ENCODE data around the gene SLC5A10. TPM values are rescaled to one million over a fixed set of nuclear protein-coding genes. Genes with fewer than 3 reads are reported as not detected.
A peak's percentile ranks its signal among the peaks of the same experiment; 100 is the strongest.

Gene SLC5A10
- total RNA-seq, 1 donor from 2014 or later = not detected

DNA sequence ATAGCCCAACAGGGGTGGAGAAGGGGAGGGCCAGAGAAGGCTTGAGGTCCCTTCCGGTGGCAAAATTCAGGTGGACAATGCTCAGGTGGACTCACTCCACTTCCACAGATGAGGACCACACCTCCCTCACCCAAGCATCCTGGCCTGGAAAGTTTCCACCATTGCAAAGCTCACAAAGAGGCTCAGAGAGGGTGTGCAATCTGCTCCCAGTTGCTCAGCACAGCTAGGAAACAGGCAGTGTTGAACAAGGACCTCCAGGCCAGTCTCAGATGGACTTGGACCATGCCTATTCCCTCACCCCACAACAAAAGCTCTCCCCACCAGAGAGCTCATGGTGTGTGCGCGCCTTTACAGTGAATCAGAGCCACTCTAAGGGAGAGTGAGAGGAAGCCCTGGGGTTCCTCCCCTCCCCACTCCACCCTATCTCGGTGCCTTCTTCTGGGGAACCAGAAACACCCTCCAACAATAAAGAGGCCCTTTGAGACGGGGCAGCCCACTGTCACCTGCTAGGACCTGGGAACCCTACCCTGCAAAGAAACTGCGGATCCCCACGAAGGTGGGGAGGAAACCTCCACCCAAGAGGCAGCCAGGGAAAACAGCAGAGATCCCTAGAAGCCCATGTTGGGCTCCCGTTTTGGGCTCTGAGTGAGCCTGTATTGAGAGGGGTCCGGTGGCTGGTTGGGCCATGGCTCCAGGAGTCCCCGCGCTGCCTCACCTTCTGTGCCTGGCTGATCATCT is 51.0 kb downstream of the SLC5A10 start:
- DNase-seq (no peak), ATAC-seq (no peak)
- TF ChIP-seq, protein P1, sequence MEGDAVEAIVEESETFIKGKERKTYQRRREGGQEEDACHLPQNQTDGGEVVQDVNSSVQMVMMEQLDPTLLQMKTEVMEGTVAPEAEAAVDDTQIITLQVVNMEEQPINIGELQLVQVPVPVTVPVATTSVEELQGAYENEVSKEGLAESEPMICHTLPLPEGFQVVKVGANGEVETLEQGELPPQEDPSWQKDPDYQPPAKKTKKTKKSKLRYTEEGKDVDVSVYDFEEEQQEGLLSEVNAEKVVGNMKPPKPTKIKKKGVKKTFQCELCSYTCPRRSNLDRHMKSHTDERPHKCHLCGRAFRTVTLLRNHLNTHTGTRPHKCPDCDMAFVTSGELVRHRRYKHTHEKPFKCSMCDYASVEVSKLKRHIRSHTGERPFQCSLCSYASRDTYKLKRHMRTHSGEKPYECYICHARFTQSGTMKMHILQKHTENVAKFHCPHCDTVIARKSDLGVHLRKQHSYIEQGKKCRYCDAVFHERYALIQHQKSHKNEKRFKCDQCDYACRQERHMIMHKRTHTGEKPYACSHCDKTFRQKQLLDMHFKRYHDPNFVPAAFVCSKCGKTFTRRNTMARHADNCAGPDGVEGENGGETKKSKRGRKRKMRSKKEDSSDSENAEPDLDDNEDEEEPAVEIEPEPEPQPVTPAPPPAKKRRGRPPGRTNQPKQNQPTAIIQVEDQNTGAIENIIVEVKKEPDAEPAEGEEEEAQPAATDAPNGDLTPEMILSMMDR (IDR thresholded peaks at IDR 0.05) = no peak
- H3K4me1 ChIP-seq = peaks cover 5% of the 10 kb centered on the region
- H3K27me3 ChIP-seq = no peaks in the 10 kb centered on the region
- no peaks in the 10 kb centered on the region for H3K9me3 ChIP-seq
- H3K36me3 ChIP-seq = no peaks in the 10 kb centered on the region
- intact Hi-C loops (cut with DNase I) = no loop called here
- H3K27ac ChIP-seq = no peak overlapping the region
- H3K4me3 ChIP-seq = no peak overlapping the region

DNA sequence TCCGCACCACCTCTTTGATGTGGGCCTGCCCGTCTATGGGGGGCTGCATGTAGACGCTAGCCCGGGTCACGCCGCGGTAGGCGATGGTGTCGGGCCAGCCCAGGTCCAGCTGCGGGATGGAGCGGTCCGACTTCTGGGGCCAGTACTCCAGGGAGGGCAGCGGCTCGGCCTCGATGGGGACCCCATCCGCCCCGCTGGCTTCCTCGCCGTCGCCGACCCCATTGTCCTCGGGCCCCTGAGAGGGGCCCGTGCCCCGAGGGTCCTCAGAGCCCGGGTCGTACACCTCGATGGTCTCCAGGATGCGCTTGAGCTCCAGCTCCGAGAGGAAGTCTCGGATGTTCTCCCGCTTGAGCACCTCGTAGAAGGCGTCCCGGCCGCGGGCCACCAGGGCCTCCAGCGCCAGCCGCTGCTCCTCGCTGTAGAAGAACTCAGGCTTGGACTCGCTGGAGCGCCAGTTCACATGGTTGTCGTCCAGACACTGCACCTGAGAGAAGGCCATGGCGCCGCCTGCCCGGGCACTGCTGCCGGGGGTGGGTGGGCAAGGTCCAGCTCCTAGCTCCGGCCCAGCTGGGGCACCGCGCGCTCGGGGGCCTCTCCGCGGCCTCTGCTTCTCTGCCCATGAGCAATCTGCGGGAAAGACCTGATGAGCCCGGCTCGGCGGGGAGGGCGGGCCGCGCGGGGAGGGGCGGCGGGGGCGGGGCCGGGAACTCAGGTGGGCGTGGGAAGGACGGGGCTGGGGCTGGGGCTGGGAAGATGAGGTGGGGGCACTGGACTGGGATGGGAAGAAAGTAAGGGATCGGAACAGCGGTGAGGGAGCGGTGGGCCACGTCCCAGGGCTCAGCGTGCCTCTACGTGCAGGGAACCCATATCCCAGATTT is 51.8 kb downstream of the SLC5A10 start:
- Histone ChIP-seq H3K4me3 (peak overlapping the region; percentile 66), H3K9me3 (no peaks in the 10 kb centered on the region), H3K27me3 (no peaks in the 10 kb centered on the region), H3K36me3 (no peaks in the 10 kb centered on the region), H3K4me1 (peaks cover 5% of the 10 kb centered on the region), H3K27ac (peak overlapping the region; percentile 51)
- DNase-seq = no peak
- TF ChIP-seq, protein P1 (IDR thresholded peaks at IDR 0.05) = no peak
- peak; percentile 44 for ATAC-seq
- intact Hi-C loops (cut with DNase I) = no loop called here

DNA sequence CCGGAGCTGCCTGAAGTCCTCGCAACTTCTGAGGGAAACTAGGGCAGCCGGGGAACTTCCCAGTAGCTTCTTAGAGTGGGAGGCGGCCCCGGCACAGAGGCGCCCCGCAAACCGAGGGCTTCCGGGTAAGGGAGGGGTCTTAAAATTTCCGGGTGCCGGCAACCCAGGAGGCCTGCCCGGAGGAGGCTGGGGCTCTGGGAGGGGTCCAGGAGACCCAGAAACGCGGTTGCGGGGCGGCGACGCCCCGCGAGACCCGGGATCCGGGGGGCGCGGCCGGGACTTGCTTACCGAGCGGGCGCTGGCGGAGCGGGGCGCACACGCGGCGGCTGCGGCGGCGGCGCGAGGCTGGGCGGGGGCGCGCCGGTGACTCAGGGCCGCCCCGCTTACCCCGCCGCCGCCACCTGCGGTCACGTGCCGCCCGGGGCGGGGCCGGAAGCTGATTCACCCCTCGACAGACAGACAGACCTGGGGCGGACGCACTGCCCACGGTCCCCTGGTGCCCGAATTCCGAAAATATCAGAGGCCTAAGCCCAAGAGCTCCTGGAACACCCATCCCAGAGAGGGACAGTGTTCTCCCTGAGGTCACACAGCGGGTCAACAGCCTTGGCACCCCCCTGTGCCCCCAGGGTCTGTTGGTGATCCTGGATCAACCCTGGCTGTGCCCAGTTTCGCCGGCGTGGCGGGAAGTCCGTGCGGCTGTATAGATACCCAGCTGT is 52.6 kb downstream of the SLC5A10 start, which contains the start of gene FAM83G:
Gene FAM83G, minus strand, starts transcription at position 344 of the 716 bp plus-strand sequence. CDS start 723 bp downstream, outside the sequence.
- ATAC-seq (peak; percentile 91), DNase-seq (peak; percentile 92)
- no peaks in the 10 kb centered on the region for H3K36me3 ChIP-seq
- H3K27me3 ChIP-seq = no peaks in the 10 kb centered on the region
- TF ChIP-seq, protein P1 (IDR thresholded peaks at IDR 0.05) = no peak
- no peaks in the 10 kb centered on the region for H3K9me3 ChIP-seq
- intact Hi-C loops (cut with DNase I) = no loop called here
- H3K4me3 ChIP-seq = peak within 1 kb of the TSS; percentile 66
- peaks cover 5% of the 10 kb centered on the region for H3K4me1 ChIP-seq
- H3K27ac ChIP-seq = peak within 1 kb of the TSS; percentile 73

DNA sequence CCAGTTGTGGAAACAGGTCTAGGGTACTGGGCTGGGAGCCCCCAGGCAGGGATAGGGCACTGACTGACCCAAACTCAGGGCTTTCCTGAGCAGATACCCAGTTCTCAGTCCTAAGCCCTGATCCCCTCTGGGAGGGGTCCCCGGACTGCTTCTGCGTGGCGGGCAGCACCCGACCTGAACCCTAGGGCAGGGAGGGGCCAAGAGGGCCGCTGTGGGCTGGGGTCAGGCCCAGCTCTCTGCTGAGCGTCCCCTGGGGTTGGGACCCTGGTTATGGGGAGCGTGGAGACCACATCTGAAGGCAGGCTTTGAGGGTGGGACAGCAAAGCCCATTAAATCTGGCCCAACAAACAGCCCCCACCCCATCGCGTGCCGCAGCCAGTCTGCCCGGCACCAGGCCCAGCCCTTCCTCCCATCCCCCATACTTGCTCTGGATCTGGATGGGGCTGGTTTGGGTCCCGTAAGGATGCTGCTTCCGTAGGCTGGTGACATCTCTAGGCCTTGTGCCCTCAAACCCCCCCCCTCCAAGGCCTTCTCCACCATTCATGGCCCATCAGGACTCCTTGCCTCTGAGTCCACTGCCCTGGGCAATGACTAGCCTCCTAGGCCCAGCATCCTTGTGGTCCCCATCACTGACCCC is 53.3 kb downstream of the SLC5A10 start:
- Histone ChIP-seq H3K9me3 (no peaks in the 10 kb centered on the region), H3K4me1 (peaks cover 5% of the 10 kb centered on the region), H3K4me3 (peak overlapping the region; percentile 66), H3K36me3 (no peaks in the 10 kb centered on the region), H3K27ac (peak overlapping the region; percentile 73), H3K27me3 (no peaks in the 10 kb centered on the region)
- TF ChIP-seq, protein P1 (IDR thresholded peaks at IDR 0.05) = no peak
- intact Hi-C loops (cut with DNase I) = no loop called here
- DNase-seq (no peak), ATAC-seq (no peak)

DNA sequence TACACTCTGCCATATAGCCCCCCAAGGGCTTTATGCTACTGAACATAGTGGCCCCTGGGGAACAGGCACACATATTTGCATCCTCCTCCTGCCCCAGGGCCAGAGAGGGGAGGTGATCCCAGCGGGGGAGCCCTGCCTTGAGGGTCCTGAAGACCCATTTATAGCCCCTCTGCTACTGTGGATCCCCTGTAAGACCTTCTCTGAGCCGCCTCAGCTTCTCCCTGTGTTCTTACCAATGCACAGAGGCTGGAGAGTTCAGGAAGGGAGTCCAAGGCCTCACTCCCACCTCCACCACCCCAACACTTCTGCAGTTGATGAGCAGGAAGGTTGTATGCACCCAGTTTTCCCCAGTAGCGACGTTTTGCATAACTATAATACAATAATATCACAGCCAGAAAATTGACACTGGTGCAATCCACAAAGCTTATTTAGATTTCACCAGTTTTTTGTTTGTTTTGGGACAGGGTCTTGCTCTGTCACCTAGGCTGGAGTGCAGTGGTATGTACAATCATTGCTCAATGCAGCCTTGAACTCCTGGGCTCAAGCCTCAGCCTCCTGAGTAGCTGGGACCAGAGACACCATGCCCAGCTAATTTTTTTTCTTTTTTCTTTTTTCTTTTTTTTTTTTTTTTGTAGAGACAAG is 53.9 kb downstream of the SLC5A10 start:
- H3K27ac ChIP-seq = no peak overlapping the region
- no peaks in the 10 kb centered on the region for H3K27me3 ChIP-seq
- no peak for DNase-seq
- H3K9me3 ChIP-seq = no peaks in the 10 kb centered on the region
- no peak overlapping the region for H3K4me3 ChIP-seq
- H3K4me1 ChIP-seq = peaks cover 5% of the 10 kb centered on the region
- TF ChIP-seq, protein P1 (IDR thresholded peaks at IDR 0.05) = no peak
- no peak for ATAC-seq
- intact Hi-C loops (cut with DNase I) = no loop called here
- no peaks in the 10 kb centered on the region for H3K36me3 ChIP-seq
